CD14-positive monocyte (primary cell): ENCODE results near the gene ELMO1. TPM values are rescaled to one million over a fixed set of nuclear protein-coding genes. Genes with fewer than 3 reads are reported as not detected.

Experiments used
- DNase-seq, 3 donors: peaks; one replicate each; pipeline ENCODE4 v3.0.0-alpha.2; 2011 to 2022
- H2AFZ ChIP-seq: 2 replicates; pipeline ENCODE4 v1.6.0; 2012; ENCODE audit warnings: mild to moderate bottlenecking, low read depth, low read length, inconsistent platforms; ENCODE audit not compliant: insufficient read depth, poor library complexity, severe bottlenecking
- H3K27ac ChIP-seq, 2 donors: 1 replicate in 1 of 2; 2 replicates in 1 of 2; pipeline ENCODE4 v1.5.1; 2012 to 2013; ENCODE audit warnings: low read length in 2 of 2, control low read depth in 1 of 2, inconsistent platforms in 1 of 2, low read depth in 1 of 2, mild to moderate bottlenecking in 1 of 2
- H3K27me3 ChIP-seq, 2 donors: one replicate each; pipeline versions ENCODE4 v1.6.0 to v1.6.1; 2011 to 2013; ENCODE audit warnings: low read length in 2 of 2; ENCODE audit not compliant: control insufficient read depth in 2 of 2, insufficient read depth in 2 of 2
- H3K36me3 ChIP-seq, 2 donors: replicated peaks in 1 of 2; 1 replicate in 1 of 2; 2 replicates in 1 of 2; pipeline versions ENCODE4 v1.5.1 to v1.6.1; 2012 to 2013; ENCODE audit warnings: low read length in 2 of 2, control low read depth in 1 of 2, inconsistent platforms in 1 of 2, mild to moderate bottlenecking in 1 of 2; ENCODE audit not compliant: insufficient read depth in 2 of 2, control insufficient read depth in 1 of 2
- H3K4me1 ChIP-seq, 2 donors: 1 replicate in 1 of 2; 2 replicates in 1 of 2; pipeline versions ENCODE4 v1.5.1 to v1.6.1; 2012 to 2013; ENCODE audit warnings: low read length in 2 of 2, control low read depth in 1 of 2, inconsistent platforms in 1 of 2, mild to moderate bottlenecking in 1 of 2, moderate library complexity in 1 of 2; ENCODE audit not compliant: insufficient read depth in 2 of 2, control insufficient read depth in 1 of 2
- H3K4me2 ChIP-seq: replicated peaks from 2 replicates; pipeline ENCODE3; 2012; ENCODE audit warnings: low read length, moderate library complexity, mild to moderate bottlenecking; ENCODE audit not compliant: poor library complexity, severe bottlenecking; ENCODE audit errors: extremely low read depth
- H3K4me3 ChIP-seq, 3 experiments: fragments of 200-600 bp in 1 of 3; sonication (generic) in 1 of 3; replicated peaks in 1 of 3; 1 replicate in 2 of 3; 2 replicates in 1 of 3; pipeline ENCODE4 v1.5.1; 2011 to 2013; ENCODE audit warnings: low read length in 3 of 3, mild to moderate bottlenecking in 3 of 3, control low read depth in 2 of 3, low read depth in 2 of 3, inconsistent platforms in 1 of 3, moderate library complexity in 1 of 3
- H3K79me2 ChIP-seq: 2 replicates; pipeline ENCODE4 v1.6.0; 2012; ENCODE audit warnings: mild to moderate bottlenecking, control low read depth, inconsistent platforms, low read length, moderate library complexity; ENCODE audit not compliant: insufficient read depth
- H3K9ac ChIP-seq: 2 replicates; pipeline ENCODE4 v1.6.0; 2017; ENCODE audit warnings: low read length, mild to moderate bottlenecking; ENCODE audit not compliant: insufficient read depth, poor library complexity, severe bottlenecking
- H3K9me3 ChIP-seq, 2 donors: replicated peaks in 1 of 2; 1 replicate in 1 of 2; 2 replicates in 1 of 2; pipeline versions ENCODE4 v1.5.1 to v1.6.1; 2012 to 2013; ENCODE audit warnings: low read length in 2 of 2, control low read depth in 1 of 2; ENCODE audit not compliant: control insufficient read depth in 1 of 2, insufficient read depth in 1 of 2
- H4K20me1 ChIP-seq: 2 replicates; pipeline ENCODE4 v1.6.0; 2012; ENCODE audit warnings: mild to moderate bottlenecking, low read length, control low read depth, moderate library complexity; ENCODE audit not compliant: insufficient read depth
- H3K27ac Mint-ChIP-seq, 7 donors: one replicate each; pipeline ENCODE4 v1.8.0; 2020; ENCODE audit warnings: mild to moderate bottlenecking in 7 of 7, mixed read lengths in 7 of 7, moderate library complexity in 6 of 7, inconsistent platforms in 2 of 7
- H3K27me3 Mint-ChIP-seq, 3 donors: one replicate each; pipeline ENCODE4 v1.8.0; 2021 to 2022; ENCODE audit warnings: low read depth in 3 of 3, mild to moderate bottlenecking in 3 of 3, mixed read lengths in 3 of 3, moderate library complexity in 3 of 3, inconsistent platforms in 1 of 3
- H3K36me3 Mint-ChIP-seq, 2 donors: one replicate each; pipeline ENCODE4 v1.8.0; 2020; ENCODE audit warnings: mixed read lengths in 2 of 2, inconsistent platforms in 1 of 2, mild to moderate bottlenecking in 1 of 2
- H3K4me1 Mint-ChIP-seq: one replicate; pipeline ENCODE4 v1.8.0; 2020; ENCODE audit warnings: mild to moderate bottlenecking, mixed read lengths
- H3K4me3 Mint-ChIP-seq, 2 donors: one replicate each; pipeline ENCODE4 v1.8.0; 2020; ENCODE audit warnings: mild to moderate bottlenecking in 2 of 2, mixed read lengths in 2 of 2, moderate library complexity in 1 of 2
- H3K9me3 Mint-ChIP-seq, 7 donors: one replicate each; pipeline ENCODE4 v1.8.0; 2020 to 2022; ENCODE audit warnings: mixed read lengths in 7 of 7, mild to moderate bottlenecking in 6 of 7, moderate library complexity in 6 of 7, inconsistent platforms in 2 of 7
- WGBS: methylation state at CpG from one replicate; pipeline ENCODE4 v1.1.5; 2013; ENCODE audit warnings: missing lambda C conversion rate; ENCODE audit not compliant: insufficient coverage; 5-methylcytosine and 5-hydroxymethylcytosine counted together
- intact Hi-C, 2 donors: fragments of 100-400 bp; cut with micrococcal nuclease; formaldehyde crosslinking; loops; one replicate each; pipeline versions ENCODE4 v1.15.0 to v1.15.1; 2023
- polyA plus RNA-seq, 3 donors: library from polyadenylated mRNA; depleted of rRNA in 1 of 3; unstranded in 2 of 3; stranded (reverse) in 1 of 3; fragments of 300-500 nt in 2 of 3; fragments of >200 nt in 1 of 3; fragmentation: Illumina TruSeq in 2 of 3; gene quantifications; 1 replicate in 2 of 3; 2 replicates in 1 of 3; pipeline ENCODE4 v1.2.3, GENCODE V29; 2012 to 2021
- TF ChIP-seq, protein P1 (sequence below): fragments of 200-600 bp; IDR thresholded peaks from one replicate; pipeline ENCODE4 v1.8.0; 2022; ENCODE audit warnings: antibody characterized with exemption, mild to moderate bottlenecking

ELMO1 gene
- polyA plus RNA-seq, 3 donors: 46.6 to 50.2 (median 46.7) TPM

DNA sequence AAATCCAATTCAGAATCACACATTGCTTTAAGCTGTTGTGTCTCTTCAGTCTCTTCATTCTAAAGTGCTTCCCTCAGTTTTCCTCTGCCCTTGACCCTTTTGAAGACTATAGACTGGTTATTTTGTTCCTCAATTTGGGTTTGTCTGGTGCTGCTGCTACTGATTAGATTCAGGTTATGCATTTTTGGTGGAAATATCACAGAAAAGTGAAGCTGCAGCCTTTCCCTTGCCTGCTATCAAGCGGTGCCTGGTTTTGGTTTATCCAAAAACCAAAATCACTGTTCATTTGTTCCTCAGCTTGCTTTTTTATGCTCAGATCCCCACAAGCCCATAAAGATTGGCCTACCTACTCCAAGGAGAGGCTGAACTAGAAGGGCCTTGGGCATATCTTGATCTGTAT is 55.2 kb downstream of the ELMO1 start:
- H3K4me3 Mint-ChIP-seq: no peak overlapping the region
- Histone ChIP-seq H3K4me1 (peaks cover 46 to 53% of the 10 kb centered on the region in 2 donors), H3K79me2 (peaks cover 56% of the 10 kb centered on the region)

DNA sequence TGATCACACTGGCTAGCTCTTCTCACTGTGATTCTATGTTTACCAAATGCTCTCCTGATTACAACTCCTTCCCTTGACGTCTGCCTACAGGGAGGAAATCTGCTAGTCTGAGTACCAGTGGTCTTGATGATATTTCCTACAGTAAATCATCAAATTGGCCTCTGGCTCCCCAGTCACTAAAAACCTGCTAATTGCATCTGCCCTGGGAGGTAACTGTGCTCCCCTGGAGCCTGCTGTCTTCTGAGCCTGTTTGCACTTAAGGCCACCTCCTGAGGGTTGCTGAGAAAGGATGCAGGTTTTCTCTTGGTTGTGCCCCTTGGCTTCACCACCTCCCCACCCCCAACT is 56.0 kb downstream of the ELMO1 start:
- WGBS: no CpG with 5 or more reads among the region's 1 CpG
- peaks cover 51% of the 10 kb centered on the region for H4K20me1 ChIP-seq
- peak overlapping the region; percentile 59 for H3K4me2 ChIP-seq

More for the DNA sequence above, 55.2 kb downstream of the ELMO1 start:
- H3K36me3 Mint-ChIP-seq: peaks cover 13 to 15% of the 10 kb centered on the region in 2 donors
- intact Hi-C loops: no loop called here
- Histone ChIP-seq H3K9me3 (no peaks in the 10 kb centered on the region), H3K27me3 (no peaks in the 10 kb centered on the region), H3K4me3 (no peak overlapping the region), H2AFZ (no peak overlapping the region), H4K20me1 (peaks cover 58% of the 10 kb centered on the region), H3K9ac (no peak overlapping the region), H3K4me2 (no peak overlapping the region), H3K36me3 (no peaks in the 10 kb centered on the region), H3K27ac (peak overlapping the region in 1 of 2 donors; percentile 16)
- H3K4me1 Mint-ChIP-seq: peaks cover 73% of the 10 kb centered on the region
- peak overlapping the region in 2 of 7 donors; percentile 33 to 61 for H3K27ac Mint-ChIP-seq
- TF ChIP-seq, protein P1, sequence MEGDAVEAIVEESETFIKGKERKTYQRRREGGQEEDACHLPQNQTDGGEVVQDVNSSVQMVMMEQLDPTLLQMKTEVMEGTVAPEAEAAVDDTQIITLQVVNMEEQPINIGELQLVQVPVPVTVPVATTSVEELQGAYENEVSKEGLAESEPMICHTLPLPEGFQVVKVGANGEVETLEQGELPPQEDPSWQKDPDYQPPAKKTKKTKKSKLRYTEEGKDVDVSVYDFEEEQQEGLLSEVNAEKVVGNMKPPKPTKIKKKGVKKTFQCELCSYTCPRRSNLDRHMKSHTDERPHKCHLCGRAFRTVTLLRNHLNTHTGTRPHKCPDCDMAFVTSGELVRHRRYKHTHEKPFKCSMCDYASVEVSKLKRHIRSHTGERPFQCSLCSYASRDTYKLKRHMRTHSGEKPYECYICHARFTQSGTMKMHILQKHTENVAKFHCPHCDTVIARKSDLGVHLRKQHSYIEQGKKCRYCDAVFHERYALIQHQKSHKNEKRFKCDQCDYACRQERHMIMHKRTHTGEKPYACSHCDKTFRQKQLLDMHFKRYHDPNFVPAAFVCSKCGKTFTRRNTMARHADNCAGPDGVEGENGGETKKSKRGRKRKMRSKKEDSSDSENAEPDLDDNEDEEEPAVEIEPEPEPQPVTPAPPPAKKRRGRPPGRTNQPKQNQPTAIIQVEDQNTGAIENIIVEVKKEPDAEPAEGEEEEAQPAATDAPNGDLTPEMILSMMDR: no peak
- no peaks in the 10 kb centered on the region for H3K9me3 Mint-ChIP-seq
- no peak for DNase-seq
- WGBS: no CpG with 5 or more reads among the region's 1 CpG
- no peaks in the 10 kb centered on the region for H3K27me3 Mint-ChIP-seq

More for the DNA sequence above, 56.0 kb downstream of the ELMO1 start:
- H3K36me3 ChIP-seq: no peaks in the 10 kb centered on the region
- no peaks in the 10 kb centered on the region for H3K9me3 Mint-ChIP-seq
- peak overlapping the region; percentile 72 to 92 (median 85) for H3K27ac Mint-ChIP-seq
- no peak overlapping the region for H2AFZ ChIP-seq
- no peak overlapping the region for H3K4me3 Mint-ChIP-seq
- H3K4me3 ChIP-seq: peak overlapping the region in 1 of 3 experiments; percentile 49
- intact Hi-C loops: no loop called here
- H3K27me3 ChIP-seq: no peaks in the 10 kb centered on the region
- H3K27me3 Mint-ChIP-seq: no peaks in the 10 kb centered on the region
- H3K4me1 ChIP-seq: peaks cover 46 to 57% of the 10 kb centered on the region in 2 donors
- peaks cover 13 to 15% of the 10 kb centered on the region in 2 donors for H3K36me3 Mint-ChIP-seq
- no peaks in the 10 kb centered on the region for H3K9me3 ChIP-seq
- no peak overlapping the region for H3K9ac ChIP-seq
- TF ChIP-seq, protein P1: no peak
- H3K4me1 Mint-ChIP-seq: peaks cover 75% of the 10 kb centered on the region
- H3K27ac ChIP-seq: peak overlapping the region; percentile 68 to 76
- H3K79me2 ChIP-seq: peaks cover 48% of the 10 kb centered on the region
- DNase-seq: no peak
